BJ (cell line): Measurements from ENCODE around the gene RILP. TPM values are rescaled to one million over a fixed set of nuclear protein-coding genes. Genes with fewer than 3 reads are reported as not detected.

Experiments
- CTCF ChIA-PET: fragments of 350-600 bp; formaldehyde crosslinking; extraction: SDS; loops from one replicate; lab custom pipeline; 2021; ENCODE audit warnings: antibody characterized with exemption, inconsistent platforms; lab: Yijun Ruan, JAX
- POLR2A ChIA-PET: fragments of 300-600 bp; sonication (Branson Sonifier 250); formaldehyde crosslinking; extraction: SDS; loops from one replicate; lab custom pipeline; 2021; ENCODE audit warnings: antibody characterized with exemption; lab: Charles Lee
- DNase-seq: peaks from one replicate; pipeline ENCODE4 v3.0.0-alpha.2; 2011; ENCODE audit warnings: low read depth
- H3K27me3 ChIP-seq: 2 replicates; pipeline ENCODE4 v1.6.0; 2011; ENCODE audit warnings: low read length; ENCODE audit not compliant: control insufficient read depth, insufficient read depth
- H3K36me3 ChIP-seq: 2 replicates; pipeline ENCODE4 v1.5.1; 2011; ENCODE audit warnings: low read length; ENCODE audit not compliant: control insufficient read depth, insufficient read depth
- H3K4me3 ChIP-seq: 2 replicates; pipeline ENCODE4 v1.5.1; 2011; ENCODE audit warnings: low read depth, mild to moderate bottlenecking, control low read depth, low read length
- polyA plus RNA-seq: library from polyadenylated mRNA; depleted of rRNA; stranded (reverse); fragments of >200 nt; gene quantifications from 2 replicates; pipeline ENCODE4 v1.2.3, GENCODE V29; 2011
- TF ChIP-seq, protein P1 (sequence below): IDR thresholded peaks from 2 replicates; pipeline ENCODE4 v1.5.1; 2011; ENCODE audit warnings: low read depth, mild to moderate bottlenecking, control low read depth, inconsistent platforms, low read length, moderate library complexity; ENCODE audit not compliant: insufficient read depth

The RILP gene
- polyA plus RNA-seq, 1 experiment, result 6.2 TPM

DNA sequence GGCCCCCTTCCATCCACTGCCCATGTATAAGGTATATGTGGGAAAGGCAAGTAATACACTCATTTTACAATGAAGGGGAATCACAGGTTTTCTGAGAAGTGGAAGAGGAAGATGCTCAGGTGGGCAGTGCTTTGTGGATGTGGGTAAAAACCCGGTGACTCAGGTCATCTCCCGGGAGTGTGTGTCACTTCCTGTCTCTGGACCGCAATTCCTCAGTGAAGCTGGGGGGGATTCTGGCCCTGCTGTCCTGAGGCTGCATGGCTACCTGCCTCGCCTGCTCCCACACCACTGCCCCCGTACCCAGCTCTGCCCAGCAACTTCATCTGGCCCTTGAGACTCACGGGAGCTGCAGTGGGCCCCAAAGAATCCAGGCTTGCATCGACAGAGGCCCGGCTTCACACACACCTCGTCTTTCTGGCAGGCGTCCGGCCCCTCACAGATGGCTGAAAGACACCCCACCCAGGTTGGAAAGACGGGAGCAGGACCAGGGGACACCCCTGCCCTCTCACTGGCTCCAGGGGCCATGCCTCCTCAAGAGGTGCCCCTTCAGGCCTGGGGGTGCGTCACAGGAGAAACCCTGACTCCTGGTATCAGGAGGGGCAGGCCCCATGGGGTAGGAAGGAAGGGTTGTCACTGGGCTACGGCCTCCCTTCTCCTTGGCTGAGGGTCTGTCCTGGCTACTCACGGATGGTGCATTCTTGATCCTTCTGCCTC lies 5.0 kb downstream of the RILP start:
- no peaks in the 10 kb centered on the region for H3K27me3 ChIP-seq
- CTCF ChIA-PET, result interaction anchor here (1.0 to 3.2 kb wide), 5 partner anchors 9 to 387 kb away, joined by 3 to 20 read pairs (median 3); no protein-coding TSS in a partner anchor
- H3K36me3 ChIP-seq, result no peaks in the 10 kb centered on the region
- POLR2A ChIA-PET, result interaction anchor here (0.6 kb wide), 1 partner anchor 22 kb away, joined by 10 read pairs; no protein-coding TSS in a partner anchor
- TF ChIP-seq, protein P1, sequence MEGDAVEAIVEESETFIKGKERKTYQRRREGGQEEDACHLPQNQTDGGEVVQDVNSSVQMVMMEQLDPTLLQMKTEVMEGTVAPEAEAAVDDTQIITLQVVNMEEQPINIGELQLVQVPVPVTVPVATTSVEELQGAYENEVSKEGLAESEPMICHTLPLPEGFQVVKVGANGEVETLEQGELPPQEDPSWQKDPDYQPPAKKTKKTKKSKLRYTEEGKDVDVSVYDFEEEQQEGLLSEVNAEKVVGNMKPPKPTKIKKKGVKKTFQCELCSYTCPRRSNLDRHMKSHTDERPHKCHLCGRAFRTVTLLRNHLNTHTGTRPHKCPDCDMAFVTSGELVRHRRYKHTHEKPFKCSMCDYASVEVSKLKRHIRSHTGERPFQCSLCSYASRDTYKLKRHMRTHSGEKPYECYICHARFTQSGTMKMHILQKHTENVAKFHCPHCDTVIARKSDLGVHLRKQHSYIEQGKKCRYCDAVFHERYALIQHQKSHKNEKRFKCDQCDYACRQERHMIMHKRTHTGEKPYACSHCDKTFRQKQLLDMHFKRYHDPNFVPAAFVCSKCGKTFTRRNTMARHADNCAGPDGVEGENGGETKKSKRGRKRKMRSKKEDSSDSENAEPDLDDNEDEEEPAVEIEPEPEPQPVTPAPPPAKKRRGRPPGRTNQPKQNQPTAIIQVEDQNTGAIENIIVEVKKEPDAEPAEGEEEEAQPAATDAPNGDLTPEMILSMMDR, result no peak
- no peak for DNase-seq
- H3K4me3 ChIP-seq, result no peak overlapping the region

GRCh38 chr17:1643999-1644492 lies 5.6 kb downstream of the RILP start:
- ChIA-PET CTCF (interaction anchor here (0.6 to 3.2 kb wide), 4 partner anchors 9 to 77 kb away, joined by 3 to 20 read pairs (median 4); no protein-coding TSS in a partner anchor), POLR2A (no interaction called here)
- peak overlapping the region; percentile 4; the same call in 1 of the 2 replicates for H3K4me3 ChIP-seq
- DNase-seq, result no peak
- TF ChIP-seq, protein P1, result no peak
- no peaks in the 10 kb centered on the region for H3K27me3 ChIP-seq
- H3K36me3 ChIP-seq, result no peaks in the 10 kb centered on the region

DNA sequence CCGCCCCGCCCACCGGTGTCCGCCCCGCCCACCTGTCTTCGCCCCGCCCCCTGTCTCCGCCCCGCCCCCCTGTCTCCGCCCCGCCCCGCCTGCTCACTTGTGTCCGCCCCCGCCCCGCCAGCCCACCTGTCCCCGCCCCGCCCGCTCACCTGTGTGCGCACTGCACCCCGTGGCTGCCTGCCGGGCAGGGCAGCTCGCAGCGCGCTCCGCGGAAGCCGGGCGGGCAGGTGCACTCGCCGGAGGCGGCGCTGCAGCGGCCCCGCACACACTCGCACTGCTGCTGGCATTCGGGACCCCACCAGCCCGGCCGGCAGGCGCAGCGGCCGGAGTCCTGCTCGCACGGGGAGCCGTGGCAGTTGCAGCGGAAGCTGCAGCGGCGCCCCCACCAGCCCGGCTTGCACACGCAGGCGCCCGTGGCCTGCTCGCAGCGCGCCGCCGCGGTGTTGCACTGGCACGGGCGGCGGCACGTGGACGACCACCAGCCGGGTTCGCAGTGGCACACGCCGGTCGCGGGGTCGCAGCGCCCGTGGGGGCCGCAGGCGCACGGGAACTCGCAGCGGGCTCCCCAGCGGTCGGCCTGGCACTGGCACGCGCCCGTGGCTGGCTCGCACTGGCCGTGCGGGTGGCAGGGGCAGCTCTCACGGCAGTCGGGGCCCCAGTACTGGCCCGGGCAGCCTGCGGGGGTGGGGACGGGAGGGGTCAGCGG lies 6.2 kb downstream of the RILP start:
- no peaks in the 10 kb centered on the region for H3K36me3 ChIP-seq
- CTCF ChIA-PET, result interaction anchor here (0.6 to 3.2 kb wide), 4 partner anchors 8 to 78 kb away, joined by 3 to 20 read pairs (median 4); no protein-coding TSS in a partner anchor
- TF ChIP-seq, protein P1, result no peak

DNA sequence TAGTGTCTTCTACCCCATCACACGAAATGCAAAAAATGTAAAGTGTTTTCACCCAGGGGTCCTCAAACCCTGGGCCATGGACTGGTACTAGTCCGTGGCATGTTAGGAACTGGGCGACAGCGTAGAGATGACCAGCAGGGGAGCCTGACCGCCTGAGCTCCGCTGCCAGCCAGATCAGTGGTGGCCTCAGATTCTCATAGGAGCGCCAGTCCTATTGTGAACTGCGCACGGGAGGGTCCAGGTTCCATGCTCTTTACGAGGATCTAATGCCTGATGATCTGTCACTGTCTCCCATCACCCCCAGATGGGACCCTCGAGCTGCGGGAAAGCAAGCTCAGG lies 8.6 kb downstream of the RILP start:
- Histone ChIP-seq H3K4me3 (no peak overlapping the region), H3K36me3 (no peaks in the 10 kb centered on the region), H3K27me3 (no peaks in the 10 kb centered on the region)
- ChIA-PET POLR2A (no interaction called here), CTCF (interaction anchor here (1.4 to 3.6 kb wide), 2 partner anchors 8 to 12 kb away, joined by 3 to 16 read pairs; partner anchors contain the start of gene SLC43A2)
- DNase-seq, result no peak
- TF ChIP-seq, protein P1, result no peak

More for the DNA sequence above, 6.2 kb downstream of the RILP start:
- DNase-seq, result no peak
- Histone ChIP-seq H3K4me3 (peak overlapping the region; percentile 33), H3K27me3 (no peaks in the 10 kb centered on the region)
- POLR2A ChIA-PET, result no interaction called here
